HCT116 (cell line): ENCODE results near the gene PANK4.

Experiments used
- ATF3 ChIP-seq: IDR thresholded peaks from 2 replicates; pipeline ENCODE4 v1.6.1; 2012
- CEBPB ChIP-seq: IDR thresholded peaks from 2 replicates; pipeline ENCODE4 v1.6.1; 2012; ENCODE audit warnings: low read depth
- CTCF ChIP-seq, 3 experiments: fragments of 200-600 bp in 1 of 3; sonication (generic) in 1 of 3; IDR thresholded peaks in 2 of 3; conservative IDR thresholded peaks in 1 of 3; 2 replicates each; pipeline ENCODE4 v1.5.1; 2012 to 2017; ENCODE audit warnings: low read depth in 2 of 3, low read length in 2 of 3, antibody characterized with exemption in 1 of 3, borderline replicate concordance in 1 of 3, control low read depth in 1 of 3, mild to moderate bottlenecking in 1 of 3, mixed read lengths in 1 of 3, mixed run types in 1 of 3, moderate library complexity in 1 of 3; ENCODE audit not compliant: insufficient read depth in 1 of 3
- EZH2 ChIP-seq: fragments of 200-600 bp; sonication (generic); IDR thresholded peaks from 2 replicates; pipeline ENCODE4 v1.6.1; 2017; ENCODE audit warnings: antibody characterized with exemption, mixed run types
- POLR2AphosphoS5 ChIP-seq: IDR thresholded peaks from 2 replicates; pipeline ENCODE4 v1.6.1; 2011; ENCODE audit warnings: mild to moderate bottlenecking, low read depth, low read length, moderate library complexity
- YY1 ChIP-seq: IDR thresholded peaks from 2 replicates; pipeline ENCODE4 v1.6.1; 2011; ENCODE audit warnings: low read length, low read depth, moderate library complexity, mild to moderate bottlenecking; ENCODE audit not compliant: insufficient replicate concordance; ENCODE audit errors: extremely low read depth
- ZBTB33 ChIP-seq: IDR thresholded peaks from 2 replicates; pipeline ENCODE4 v1.6.1; 2011; ENCODE audit warnings: mild to moderate bottlenecking, low read length, moderate library complexity; ENCODE audit not compliant: insufficient replicate concordance; ENCODE audit errors: extremely low read depth

GRCh38 chr1:2473198-2473597 is 53.2 kb downstream of the PANK4 start:
- TF ChIP-seq CTCF (IDR thresholded peaks at IDR 0.05 in 2 of 3, conservative IDR thresholded peaks at IDR 0.05 in 1 of 3; ENCODE audit: borderline replicate concordance in 1 of 3, insufficient read depth in 1 of 3, low read depth in 2 of 3, low read length in 2 of 3), result no peak
- no peak for TF ChIP-seq ATF3
- TF ChIP-seq EZH2, result no peak
- TF ChIP-seq POLR2AphosphoS5, result no peak
- TF ChIP-seq ZBTB33, result no peak
- TF ChIP-seq YY1, result no peak
- TF ChIP-seq CEBPB, result no peak
